NT2/D1 (cell line): ENCODE data around the gene MCOLN1.

Experiments
- SUZ12 ChIP-seq: IDR thresholded peaks from 2 replicates; pipeline ENCODE4 v1.6.1; 2011; ENCODE audit not compliant: insufficient read length, insufficient read depth; ENCODE audit errors: extremely low read depth
- YY1 ChIP-seq: IDR thresholded peaks from 2 replicates; pipeline ENCODE4 v1.6.1; 2011; ENCODE audit not compliant: insufficient read length, insufficient read depth
- ZNF274 ChIP-seq: IDR thresholded peaks from 2 replicates; pipeline ENCODE4 v1.6.1; 2011; ENCODE audit warnings: mild to moderate bottlenecking, low read depth, low read length

- peak; percentile 52 for TF ChIP-seq YY1
- TF ChIP-seq ZNF274, result no peak
- TF ChIP-seq SUZ12, result no peak
Observed at GRCh38 chr19:7515645-7516151, 6.7 kb upstream of the MCOLN1 start, which contains the start of gene ZNF358.
